H1 (cell line): Measurements from ENCODE around the gene TRPV2. TPM values are rescaled to one million over a fixed set of nuclear protein-coding genes. Genes with fewer than 3 reads are reported as not detected.

Source experiments
- CTCF ChIA-PET: fragments of 300-600 bp; sonication (Branson Sonifier 250); formaldehyde crosslinking; loops from one replicate; lab custom pipeline; 2021; ENCODE audit not compliant: partially characterized antibody; lab: Charles Lee
- POLR2A ChIA-PET: fragments of 300-600 bp; sonication (Branson Sonifier 250); formaldehyde crosslinking; loops from one replicate; lab custom pipeline; 2021; ENCODE audit warnings: inconsistent platforms; ENCODE audit not compliant: partially characterized antibody; lab: Charles Lee
- DNase-seq, 2 experiments: peaks; one replicate each; pipeline versions ENCODE4 v3.0.0 to v3.0.0-alpha.2; 2010 to 2022; ENCODE audit warnings: low spot score in 2 of 2, low read depth in 1 of 2, mixed read lengths in 1 of 2
- FAIRE-seq: peaks from 2 replicates; lab custom pipeline; 2011; peaks lifted over from hg19 to GRCh38; lab: Jason Lieb, UNC
- H2AFZ ChIP-seq: 2 replicates; pipeline ENCODE4 v1.8.1; 2012; ENCODE audit warnings: low read length, inconsistent platforms
- H2AK5ac ChIP-seq: 2 replicates; pipeline ENCODE4 v1.6.1; 2013; ENCODE audit warnings: low read depth, low read length
- H2BK120ac ChIP-seq: replicated peaks from 2 replicates; pipeline ENCODE3; 2013; ENCODE audit warnings: low read depth, low read length, inconsistent platforms
- H2BK12ac ChIP-seq: 2 replicates; pipeline ENCODE4 v1.6.1; 2013; ENCODE audit warnings: low read depth, low read length
- H2BK15ac ChIP-seq: 2 replicates; pipeline ENCODE4 v1.6.1; 2013; ENCODE audit warnings: low read length
- H2BK20ac ChIP-seq: 2 replicates; pipeline ENCODE4 v1.6.1; 2013; ENCODE audit warnings: low read length
- H2BK5ac ChIP-seq: 2 replicates; pipeline ENCODE4 v1.6.1; 2013; ENCODE audit warnings: low read depth, low read length
- H3K14ac ChIP-seq: 2 replicates; pipeline ENCODE4 v1.6.1; 2013; ENCODE audit warnings: inconsistent platforms; ENCODE audit not compliant: insufficient read length
- H3K18ac ChIP-seq: 2 replicates; pipeline ENCODE4 v1.6.1; 2013; ENCODE audit warnings: low read length; ENCODE audit errors: extremely low read depth
- H3K23ac ChIP-seq: 2 replicates; pipeline ENCODE4 v1.6.1; 2013; ENCODE audit warnings: inconsistent platforms; ENCODE audit not compliant: insufficient read length
- H3K23me2 ChIP-seq: 2 replicates; pipeline ENCODE4 v1.6.1; 2013; ENCODE audit warnings: low read depth, low read length
- H3K27ac ChIP-seq: 2 replicates; pipeline ENCODE4 v1.6.1; 2011; ENCODE audit warnings: low read depth, low read length, inconsistent platforms
- H3K27me3 ChIP-seq, 4 experiments: replicated peaks in 1 of 4; 1 replicate in 1 of 4; 2 replicates in 3 of 4; pipeline versions ENCODE4 v1.6.1 to v1.8.1; 2011 to 2013; ENCODE audit warnings: low read length in 3 of 4, mild to moderate bottlenecking in 3 of 4, inconsistent platforms in 2 of 4, mixed read lengths in 2 of 4, moderate library complexity in 1 of 4; ENCODE audit not compliant: control insufficient read depth in 3 of 4, insufficient read depth in 3 of 4; ENCODE audit errors: extremely low read depth in 1 of 4
- H3K36me3 ChIP-seq, 4 experiments: 2 replicates each; pipeline versions ENCODE4 v1.6.1 to v1.8.1; 2011 to 2013; ENCODE audit warnings: mild to moderate bottlenecking in 4 of 4, low read length in 3 of 4, moderate library complexity in 2 of 4, control low read depth in 1 of 4, inconsistent platforms in 1 of 4; ENCODE audit not compliant: insufficient read depth in 4 of 4, control insufficient read depth in 2 of 4
- H3K4ac ChIP-seq: replicated peaks from 2 replicates; pipeline ENCODE3; 2013; ENCODE audit warnings: low read length, low read depth, mixed read lengths, inconsistent platforms; ENCODE audit not compliant: insufficient read length
- H3K4me1 ChIP-seq, 4 experiments: replicated peaks in 1 of 4; 1 replicate in 1 of 4; 2 replicates in 3 of 4; pipeline versions ENCODE4 v1.6.1 to v1.8.1; 2011 to 2013; ENCODE audit warnings: low read length in 3 of 4, inconsistent platforms in 2 of 4, mixed read lengths in 1 of 4; ENCODE audit not compliant: insufficient read depth in 4 of 4, control insufficient read depth in 3 of 4
- H3K4me2 ChIP-seq, 2 experiments: 2 replicates each; pipeline versions ENCODE4 v1.6.1 to v1.8.1; 2011 to 2013; ENCODE audit warnings: low read depth in 2 of 2, low read length in 2 of 2, control low read depth in 1 of 2, inconsistent platforms in 1 of 2, mild to moderate bottlenecking in 1 of 2; ENCODE audit not compliant: insufficient read depth in 1 of 2
- H3K4me3 ChIP-seq, 4 experiments: fragments of 200-600, 300-600 bp in 1 of 4; sonication (generic), shearing (Covaris generic), sonication (Bioruptor Twin) in 1 of 4; 2 replicates each; pipeline versions ENCODE4 v1.5.1 to v1.8.1; 2011 to 2016; ENCODE audit warnings: low read length in 4 of 4, low read depth in 3 of 4, control low read depth in 2 of 4, inconsistent platforms in 2 of 4, mild to moderate bottlenecking in 2 of 4, mixed read lengths in 1 of 4, moderate library complexity in 1 of 4; ENCODE audit not compliant: insufficient read depth in 2 of 4; ENCODE audit errors: extremely low read depth in 1 of 4
- H3K56ac ChIP-seq: replicated peaks from 2 replicates; pipeline ENCODE3; 2013; ENCODE audit warnings: low read depth, mild to moderate bottlenecking, mixed read lengths, low read length, inconsistent platforms; ENCODE audit not compliant: insufficient read length
- H3K79me1 ChIP-seq: 2 replicates; pipeline ENCODE4 v1.6.1; 2013; ENCODE audit warnings: low read depth, low read length, control low read depth
- H3K79me2 ChIP-seq, 2 experiments: 2 replicates each; pipeline versions ENCODE4 v1.6.1 to v1.8.1; 2012 to 2013; ENCODE audit warnings: low read length in 2 of 2, mild to moderate bottlenecking in 2 of 2, inconsistent platforms in 1 of 2; ENCODE audit not compliant: insufficient read depth in 2 of 2, control insufficient read depth in 1 of 2
- H3K9ac ChIP-seq, 4 experiments: replicated peaks in 1 of 4; 1 replicate in 1 of 4; 2 replicates in 3 of 4; pipeline versions ENCODE4 v1.6.1 to v1.8.1; 2011 to 2013; ENCODE audit warnings: low read depth in 3 of 4, low read length in 3 of 4, control low read depth in 2 of 4, mild to moderate bottlenecking in 2 of 4, moderate library complexity in 2 of 4, inconsistent platforms in 1 of 4; ENCODE audit errors: extremely low read depth in 1 of 4
- H3K9me3 ChIP-seq, 2 experiments: 2 replicates each; pipeline versions ENCODE4 v1.6.1 to v1.8.1; 2012 to 2013; ENCODE audit warnings: mild to moderate bottlenecking in 2 of 2, moderate library complexity in 2 of 2, control low read depth in 1 of 2, inconsistent platforms in 1 of 2, low read depth in 1 of 2, low read length in 1 of 2, mixed read lengths in 1 of 2; ENCODE audit not compliant: insufficient read depth in 2 of 2
- H4K20me1 ChIP-seq, 2 experiments: replicated peaks in 1 of 2; 2 replicates each; pipeline versions ENCODE3 to v1.8.1; 2011 to 2013; ENCODE audit warnings: inconsistent platforms in 2 of 2, low read length in 2 of 2, mild to moderate bottlenecking in 1 of 2; ENCODE audit not compliant: insufficient read depth in 2 of 2, control insufficient read depth in 1 of 2
- H4K5ac ChIP-seq: 2 replicates; pipeline ENCODE4 v1.6.1; 2013; ENCODE audit warnings: low read length, low read depth, mixed read lengths, inconsistent platforms; ENCODE audit not compliant: insufficient read length
- H4K8ac ChIP-seq: 2 replicates; pipeline ENCODE4 v1.8.0; 2013; ENCODE audit warnings: mild to moderate bottlenecking, moderate library complexity, low read length, inconsistent platforms; ENCODE audit not compliant: insufficient read depth; ENCODE audit errors: extremely low read depth
- H4K91ac ChIP-seq: replicated peaks from 2 replicates; pipeline ENCODE3; 2013; ENCODE audit warnings: low read length, mixed read lengths, inconsistent platforms; ENCODE audit not compliant: insufficient read length
- ATF3 ChIP-seq: IDR thresholded peaks from 2 replicates; pipeline ENCODE4 v1.6.1; 2011; ENCODE audit warnings: low read depth, mild to moderate bottlenecking, low read length; ENCODE audit not compliant: insufficient read depth
- CREB1 ChIP-seq: IDR thresholded peaks from 2 replicates; pipeline ENCODE4 v1.6.1; 2012; ENCODE audit warnings: inconsistent platforms
- EGR1 ChIP-seq: IDR thresholded peaks from 2 replicates; pipeline ENCODE4 v1.6.1; 2011; ENCODE audit warnings: low read depth, low read length, borderline replicate concordance
- NANOG ChIP-seq: IDR thresholded peaks from 2 replicates; pipeline ENCODE4 v1.6.1; 2011; ENCODE audit warnings: low read length, low read depth, mild to moderate bottlenecking, inconsistent platforms; ENCODE audit not compliant: insufficient read depth, poor library complexity, severe bottlenecking
- POLR2A ChIP-seq, 2 experiments: IDR thresholded peaks; 1 replicate in 1 of 2; 2 replicates in 1 of 2; pipeline ENCODE4 v1.6.1; 2011; ENCODE audit warnings: low read depth in 2 of 2, low read length in 2 of 2, mild to moderate bottlenecking in 2 of 2; ENCODE audit errors: control extremely low read depth in 1 of 2
- RNF2 ChIP-seq: fragments of 200-900, 300-1000 bp; sonication (generic); IDR thresholded peaks from 2 replicates; pipeline ENCODE4 v1.7.1; 2016; ENCODE audit warnings: borderline replicate concordance, low read depth, mild to moderate bottlenecking, antibody characterized with exemption, low read length; ENCODE audit not compliant: poor library complexity, severe bottlenecking; ENCODE audit errors: missing control alignments
- RXRA ChIP-seq: IDR thresholded peaks from 2 replicates; pipeline ENCODE4 v1.6.1; 2011; ENCODE audit warnings: low read depth, mild to moderate bottlenecking, low read length, moderate library complexity; ENCODE audit not compliant: insufficient read depth
- SAP30 ChIP-seq: fragments of 300-600 bp; sonication (generic); IDR thresholded peaks from 2 replicates; pipeline ENCODE4 v1.7.1; 2012; ENCODE audit warnings: low read length, moderate library complexity, mild to moderate bottlenecking, inconsistent platforms; ENCODE audit not compliant: insufficient read depth, insufficient replicate concordance
- SIN3A ChIP-seq, 2 experiments: IDR thresholded peaks in 1 of 2; conservative IDR thresholded peaks in 1 of 2; 2 replicates each; pipeline ENCODE4 v1.6.1; 2011 to 2012; ENCODE audit warnings: low read length in 2 of 2, improper control_type of control experiment in 1 of 2, low read depth in 1 of 2, mild to moderate bottlenecking in 1 of 2
- WGBS, 2 experiments: shearing (Covaris generic) in 1 of 2; methylation state at CpG; one replicate each; pipeline versions ENCODE4 v1.1.6 to v1.1.7; 2013 to 2015; ENCODE audit warnings: low lambda C conversion rate in 2 of 2, mixed read lengths in 2 of 2, inconsistent platforms in 1 of 2, low coverage in 1 of 2, missing lambda C conversion rate in 1 of 2; ENCODE audit not compliant: insufficient replicate concordance in 2 of 2, insufficient coverage in 1 of 2, insufficient read length in 1 of 2; ENCODE audit errors: extremely low coverage in 1 of 2, missing lambda C conversion rate in 1 of 2; 5-methylcytosine and 5-hydroxymethylcytosine counted together
- polyA plus RNA-seq, 7 experiments: library from polyadenylated mRNA; depleted of rRNA in 3 of 7; stranded (reverse) in 5 of 7; unstranded in 2 of 7; fragments of >200 nt in 5 of 7; fragments of 200-250 nt in 2 of 7; gene quantifications; 1 replicate in 5 of 7; 2 replicates in 1 of 7; 4 replicates in 1 of 7; pipeline versions ENCODE4 v1.2.1 to v1.2.3, GENCODE V29; 2011 to 2013; ENCODE audit warnings: missing spikeins in 2 of 7, mixed read lengths in 2 of 7
- total RNA-seq: library from RNA; stranded (reverse); fragmentation: NEBNext Ultra II Directional; extraction: Animal tissue kit (Norgen Biotek cat#: 25700); gene quantifications from 2 replicates; pipeline ENCODE4 v1.2.1, GENCODE V29; 2021

The TRPV2 gene
- total and polyA plus RNA-seq, 2 of the 8 experiments (the other 6 are each of a cell fraction or from before 2014, with no cell fraction given): 1.7 to 2.1 TPM

GRCh38 chr17:16418685-16419068 is 3.3 kb downstream of the TRPV2 start:
- no peak overlapping the region for H2AFZ ChIP-seq
- no peak for DNase-seq
- no peak overlapping the region for H4K5ac ChIP-seq
- H3K14ac ChIP-seq: no peak overlapping the region
- H2BK20ac ChIP-seq: no peak overlapping the region
- ChIA-PET CTCF (interaction anchor here (1.1 to 6.2 kb wide), 3 partner anchors 10 to 40 kb away, joined by 5 to 53 read pairs (median 10); no protein-coding TSS in a partner anchor), POLR2A (interaction anchor here (1.0 to 9.2 kb wide), 4 partner anchors 9 to 37 kb away, joined by 3 to 78 read pairs (median 6); partner anchors contain the start of gene UBB)
- no peak overlapping the region for H3K4ac ChIP-seq
- H3K9ac ChIP-seq: no peak overlapping the region
- H3K9me3 ChIP-seq: no peaks in the 10 kb centered on the region
- no peaks in the 10 kb centered on the region for H4K20me1 ChIP-seq
- no peak overlapping the region for H3K4me2 ChIP-seq
- H3K4me3 ChIP-seq: no peak overlapping the region
- FAIRE-seq: no peak
- H3K4me1 ChIP-seq: peaks cover 0 to 12% (median 5%) of the 10 kb centered on the region in 4 experiments; a peak in 6 of 7 replicates
- no peak overlapping the region for H4K91ac ChIP-seq
- no peak overlapping the region for H3K56ac ChIP-seq
- no peak overlapping the region for H2BK120ac ChIP-seq
- H2BK5ac ChIP-seq: no peak overlapping the region
- H3K36me3 ChIP-seq: no peaks in the 10 kb centered on the region
- WGBS, 2 experiments: 67% methylated on average over 1 of the region's 2 CpGs; no CpG with 5 or more reads in 1 of the 2 experiments
- H3K23me2 ChIP-seq: no peaks in the 10 kb centered on the region
- no peak overlapping the region for H4K8ac ChIP-seq
- H3K18ac ChIP-seq: no peak overlapping the region
- H3K79me2 ChIP-seq: no peaks in the 10 kb centered on the region
- no peak overlapping the region for H2BK12ac ChIP-seq
- H3K27ac ChIP-seq: no peak overlapping the region
- H3K27me3 ChIP-seq: no peaks in the 10 kb centered on the region
- no peak overlapping the region for H2AK5ac ChIP-seq
- H3K23ac ChIP-seq: no peak overlapping the region
- no peaks in the 10 kb centered on the region for H3K79me1 ChIP-seq
- H2BK15ac ChIP-seq: peak overlapping the region; percentile 29; the same call in 1 of the 2 replicates
- TF ChIP-seq SIN3A (conservative IDR thresholded peaks at IDR 0.05 in 1 of 2, IDR thresholded peaks at IDR 0.05 in 1 of 2; ENCODE audit: low read depth in 1 of 2, low read length in 2 of 2) (no peak), POLR2A (IDR thresholded peaks at IDR 0.05; ENCODE audit: control extremely low read depth in 1 of 2, low read depth in 2 of 2, low read length in 2 of 2) (no peak), CREB1 (no peak), SAP30 (no peak), RXRA (no peak), ATF3 (no peak), NANOG (no peak), RNF2 (no peak), EGR1 (no peak)
